Measurements from ENCODE around the gene SIGLEC10. TPM values are rescaled to one million over a fixed set of nuclear protein-coding genes. Genes with fewer than 3 reads are reported as not detected.

Gene SIGLEC10
- total RNA-seq, 3 donors from 2014 or later (not counting 1 experiment from before 2014, with no cell fraction given), result 1.7 to 28.9 (median 6.6) TPM

DNA sequence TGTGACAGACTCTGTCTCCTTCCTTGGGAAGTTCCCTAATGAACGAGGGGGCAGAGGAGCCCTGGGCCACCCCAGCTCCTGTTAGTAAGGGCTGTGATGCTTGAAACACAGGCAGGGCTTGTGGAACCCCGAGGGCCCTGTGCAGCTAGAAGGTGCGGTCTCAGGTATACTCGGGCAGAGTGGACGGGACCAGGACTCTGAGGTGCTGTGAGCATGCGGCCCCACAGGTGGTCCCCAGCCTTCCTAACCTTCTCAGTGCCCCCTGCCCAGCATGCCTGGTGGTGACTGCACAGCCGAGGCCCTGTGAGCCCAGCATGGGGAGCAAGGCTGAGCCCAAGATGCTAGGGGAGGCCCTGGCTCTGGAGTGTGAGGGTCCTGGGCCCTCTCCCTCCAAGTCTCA lies 44.8 kb upstream of the SIGLEC10 start:
- DNase-seq, result no peak
- no peak overlapping the region for H3K4me3 ChIP-seq (ENCODE audit: low read length)
- Mint-ChIP-seq H3K27ac (no peak overlapping the region), H3K27me3 (ENCODE audit: low read depth in 2 of 2) (peaks cover 25 to 28% of the 10 kb centered on the region in 2 donors), H3K4me1 (peaks cover 0 to 30% of the 10 kb centered on the region in 2 donors), H3K4me3 (no peak overlapping the region), H3K36me3 (no peaks in the 10 kb centered on the region), H3K9me3 (no peaks in the 10 kb centered on the region)
- TF ChIP-seq, protein P1, sequence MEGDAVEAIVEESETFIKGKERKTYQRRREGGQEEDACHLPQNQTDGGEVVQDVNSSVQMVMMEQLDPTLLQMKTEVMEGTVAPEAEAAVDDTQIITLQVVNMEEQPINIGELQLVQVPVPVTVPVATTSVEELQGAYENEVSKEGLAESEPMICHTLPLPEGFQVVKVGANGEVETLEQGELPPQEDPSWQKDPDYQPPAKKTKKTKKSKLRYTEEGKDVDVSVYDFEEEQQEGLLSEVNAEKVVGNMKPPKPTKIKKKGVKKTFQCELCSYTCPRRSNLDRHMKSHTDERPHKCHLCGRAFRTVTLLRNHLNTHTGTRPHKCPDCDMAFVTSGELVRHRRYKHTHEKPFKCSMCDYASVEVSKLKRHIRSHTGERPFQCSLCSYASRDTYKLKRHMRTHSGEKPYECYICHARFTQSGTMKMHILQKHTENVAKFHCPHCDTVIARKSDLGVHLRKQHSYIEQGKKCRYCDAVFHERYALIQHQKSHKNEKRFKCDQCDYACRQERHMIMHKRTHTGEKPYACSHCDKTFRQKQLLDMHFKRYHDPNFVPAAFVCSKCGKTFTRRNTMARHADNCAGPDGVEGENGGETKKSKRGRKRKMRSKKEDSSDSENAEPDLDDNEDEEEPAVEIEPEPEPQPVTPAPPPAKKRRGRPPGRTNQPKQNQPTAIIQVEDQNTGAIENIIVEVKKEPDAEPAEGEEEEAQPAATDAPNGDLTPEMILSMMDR (IDR thresholded peaks at IDR 0.05), result no peak
- intact Hi-C loops (cut with micrococcal nuclease), result no loop called here
- H3K27ac ChIP-seq (ENCODE audit: low read length), result no peak overlapping the region
- H3K9me3 ChIP-seq (ENCODE audit: control insufficient read depth, insufficient read depth, low read length), result no peaks in the 10 kb centered on the region
- 83% methylated on average over 7 of the region's 7 CpGs for WGBS (ENCODE audit: insufficient coverage)
- H3K4me1 ChIP-seq (ENCODE audit: control insufficient read depth, insufficient read depth, low read length), result peaks cover 36% of the 10 kb centered on the region
- H3K27me3 ChIP-seq (ENCODE audit: control insufficient read depth, insufficient read depth, low read length), result peaks cover 18% of the 10 kb centered on the region
- ATAC-seq, result no peak
- no peaks in the 10 kb centered on the region for H3K36me3 ChIP-seq (ENCODE audit: control insufficient read depth, insufficient read depth, low read length)

DNA sequence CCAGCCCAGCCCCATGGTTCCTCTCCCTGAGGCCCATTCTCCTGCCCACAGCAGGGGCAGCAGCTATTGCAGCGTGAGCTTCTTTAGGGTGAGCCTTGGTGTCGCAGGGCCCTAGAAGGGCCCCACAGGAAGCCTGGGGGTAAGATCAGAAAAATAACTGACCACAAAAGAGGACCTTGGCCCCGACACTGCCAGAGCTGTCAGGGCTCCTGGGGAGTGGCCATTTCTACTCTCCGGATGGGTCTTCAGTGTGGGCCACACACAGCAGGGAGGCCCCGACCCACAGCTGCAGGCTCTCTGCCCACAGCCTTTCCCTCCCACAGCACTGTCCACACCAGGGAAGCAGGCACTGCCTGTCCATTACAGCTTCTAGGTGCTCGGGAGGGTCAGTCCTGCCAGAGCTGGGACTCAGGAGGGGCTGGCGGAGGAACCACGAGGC lies 44.3 kb upstream of the SIGLEC10 start:
- no peak for DNase-seq
- Histone ChIP-seq H3K4me1 (ENCODE audit: control insufficient read depth, insufficient read depth, low read length) (peaks cover 36% of the 10 kb centered on the region), H3K27me3 (ENCODE audit: control insufficient read depth, insufficient read depth, low read length) (peaks cover 18% of the 10 kb centered on the region), H3K4me3 (ENCODE audit: low read length) (no peak overlapping the region), H3K9me3 (ENCODE audit: control insufficient read depth, insufficient read depth, low read length) (no peaks in the 10 kb centered on the region), H3K27ac (ENCODE audit: low read length) (no peak overlapping the region), H3K36me3 (ENCODE audit: control insufficient read depth, insufficient read depth, low read length) (no peaks in the 10 kb centered on the region)
- no peak overlapping the region for H3K27ac Mint-ChIP-seq
- 23% methylated on average over 6 of the region's 8 CpGs for WGBS (ENCODE audit: insufficient coverage)
- H3K9me3 Mint-ChIP-seq, result no peaks in the 10 kb centered on the region
- H3K36me3 Mint-ChIP-seq, result no peaks in the 10 kb centered on the region
- intact Hi-C loops (cut with micrococcal nuclease), result no loop called here
- H3K27me3 Mint-ChIP-seq (ENCODE audit: low read depth in 2 of 2), result peaks cover 20 to 29% of the 10 kb centered on the region in 2 donors
- no peak overlapping the region for H3K4me3 Mint-ChIP-seq
- TF ChIP-seq, protein P1 (IDR thresholded peaks at IDR 0.05), result no peak
- H3K4me1 Mint-ChIP-seq, result peaks cover 0 to 30% of the 10 kb centered on the region in 2 donors
- peak in 1 of 3 donors; percentile 79 for ATAC-seq

DNA sequence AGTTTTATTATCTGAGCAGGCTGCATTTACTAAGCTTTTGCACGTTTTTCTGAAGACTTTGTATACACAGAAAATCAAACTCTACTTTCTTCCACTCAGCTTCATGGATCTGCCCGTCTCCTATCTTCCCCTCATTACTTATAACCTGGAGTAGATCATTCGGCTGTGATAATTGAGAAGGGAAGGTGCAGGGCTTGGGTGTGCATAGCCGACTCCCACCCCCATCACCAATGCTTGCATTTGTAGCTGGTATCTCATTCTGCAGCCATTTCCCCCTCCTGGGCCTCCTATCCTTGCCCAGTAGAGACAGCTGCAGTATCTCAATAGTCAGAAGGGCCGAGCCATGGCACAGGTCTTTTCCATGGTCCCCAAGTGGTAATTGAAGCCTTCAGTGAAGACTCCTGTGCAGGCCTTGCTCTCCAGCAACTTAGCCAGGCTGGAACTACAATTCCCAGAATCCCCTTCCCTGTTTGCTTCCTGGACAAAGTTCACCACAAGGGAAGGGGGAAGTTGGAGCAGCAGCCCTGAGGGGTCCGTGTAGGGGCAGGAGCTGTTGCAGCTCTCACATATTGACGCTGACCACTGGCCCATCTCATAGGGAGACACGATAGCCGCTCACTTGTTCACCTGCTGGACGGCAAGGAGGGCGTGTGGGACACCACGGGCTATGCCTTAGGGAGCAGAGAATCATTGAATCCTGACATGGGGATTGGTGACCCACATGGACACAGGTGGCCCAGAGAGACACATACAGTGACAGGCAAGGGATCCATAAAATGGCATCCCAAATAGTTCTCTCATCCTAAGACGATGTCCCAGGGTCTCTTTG lies 42.9 kb upstream of the SIGLEC10 start:
- Mint-ChIP-seq H3K36me3 (no peaks in the 10 kb centered on the region), H3K27me3 (ENCODE audit: low read depth in 2 of 2) (peaks cover 12 to 29% of the 10 kb centered on the region in 2 donors), H3K4me3 (no peak overlapping the region), H3K9me3 (no peaks in the 10 kb centered on the region), H3K4me1 (peaks cover 0 to 30% of the 10 kb centered on the region in 2 donors), H3K27ac (peak overlapping the region in 1 of 2 donors; percentile 13)
- Histone ChIP-seq H3K36me3 (ENCODE audit: control insufficient read depth, insufficient read depth, low read length) (no peaks in the 10 kb centered on the region), H3K4me3 (ENCODE audit: low read length) (no peak overlapping the region), H3K27ac (ENCODE audit: low read length) (no peak overlapping the region), H3K27me3 (ENCODE audit: control insufficient read depth, insufficient read depth, low read length) (peaks cover 16% of the 10 kb centered on the region), H3K9me3 (ENCODE audit: control insufficient read depth, insufficient read depth, low read length) (no peaks in the 10 kb centered on the region), H3K4me1 (ENCODE audit: control insufficient read depth, insufficient read depth, low read length) (peaks cover 36% of the 10 kb centered on the region)
- no peak for ATAC-seq
- TF ChIP-seq, protein P1 (IDR thresholded peaks at IDR 0.05), result no peak
- WGBS (ENCODE audit: insufficient coverage), result 75% methylated on average over 12 of the region's 13 CpGs
- intact Hi-C loops (cut with micrococcal nuclease), result no loop called here
- no peak for DNase-seq
